WTC11 (cell line): ENCODE results near the gene MTHFD1L. TPM values are rescaled to one million over a fixed set of nuclear protein-coding genes. Genes with fewer than 3 reads are reported as not detected.

Experiments used
- ATAC-seq: fragments of 200-7000 bp; cut with Tn5 transposase; 2 replicates; pipeline ENCODE4 v1.10.0; 2021; ENCODE audit warnings: mild to moderate bottlenecking, moderate library complexity
- CTCF ChIA-PET: fragments of 300-600 bp; sonication (Branson Sonifier 250); formaldehyde crosslinking; loops from one replicate; lab custom pipeline; 2021; ENCODE audit warnings: antibody characterized with exemption; lab: Charles Lee
- POLR2A ChIA-PET: fragments of 350-600 bp; sonication (Branson Sonifier 250); formaldehyde crosslinking; loops from one replicate; lab custom pipeline; 2021; ENCODE audit warnings: antibody characterized with exemption; lab: Charles Lee
- DNase-seq: peaks from one replicate; pipeline ENCODE4 v3.0.0; 2021; ENCODE audit warnings: low spot score
- H3K27ac Mint-ChIP-seq: 2 replicates; pipeline ENCODE4 v1.8.0; 2021; ENCODE audit warnings: mixed read lengths
- H3K27me3 Mint-ChIP-seq: 2 replicates; pipeline ENCODE4 v1.8.0; 2021; ENCODE audit warnings: low read depth, mild to moderate bottlenecking, moderate library complexity, mixed read lengths
- H3K36me3 Mint-ChIP-seq: 2 replicates; pipeline ENCODE4 v1.8.0; 2021; ENCODE audit warnings: mixed read lengths
- H3K4me1 Mint-ChIP-seq: 2 replicates; pipeline ENCODE4 v1.8.0; 2022; ENCODE audit warnings: mixed read lengths
- H3K4me3 Mint-ChIP-seq: 2 replicates; pipeline ENCODE4 v1.8.0; 2021; ENCODE audit warnings: mild to moderate bottlenecking, moderate library complexity, mixed read lengths
- H3K9me3 Mint-ChIP-seq: 2 replicates; pipeline ENCODE4 v1.8.0; 2021; ENCODE audit warnings: mixed read lengths
- EMX1 ChIP-seq: fragments of 250-450 bp; sonication (Bioruptor Pico); IDR thresholded peaks from 2 replicates; pipeline ENCODE4 v1.8.0; 2021; ENCODE audit warnings: mild to moderate bottlenecking
- ESRRA ChIP-seq: sonication (generic); formaldehyde crosslinking; IDR thresholded peaks from 2 replicates; pipeline ENCODE4 v1.8.1; 2022; ENCODE audit warnings: mild to moderate bottlenecking, missing genetic modification reagents, borderline replicate concordance
- FOXK1 ChIP-seq: sonication (generic); formaldehyde crosslinking; IDR thresholded peaks from 2 replicates; pipeline ENCODE4 v1.8.0; 2022; ENCODE audit warnings: mild to moderate bottlenecking, moderate library complexity, missing genetic modification reagents
- FOXP1 ChIP-seq: sonication (generic); formaldehyde crosslinking; IDR thresholded peaks from 2 replicates; pipeline ENCODE4 v1.8.0; 2022; ENCODE audit warnings: missing genetic modification reagents, mild to moderate bottlenecking, moderate library complexity, borderline replicate concordance
- HMGA2 ChIP-seq: fragments of 250-450 bp; sonication (Bioruptor Pico); IDR thresholded peaks from 2 replicates; pipeline ENCODE4 v1.4.0; 2021; ENCODE audit warnings: mild to moderate bottlenecking, moderate library complexity
- JAZF1 ChIP-seq: fragments of 250-450 bp; sonication (Bioruptor Pico); IDR thresholded peaks from 2 replicates; pipeline ENCODE4 v1.9.0; 2021; ENCODE audit warnings: moderate library complexity, mild to moderate bottlenecking, inconsistent platforms
- NFATC4 ChIP-seq: fragments of 250-450 bp; sonication (Bioruptor Pico); IDR thresholded peaks from 2 replicates; pipeline ENCODE4 v1.9.0; 2021; ENCODE audit warnings: mild to moderate bottlenecking
- NR2C2 ChIP-seq: sonication (generic); formaldehyde crosslinking; IDR thresholded peaks from 2 replicates; pipeline ENCODE4 v1.8.0; 2022; ENCODE audit warnings: mild to moderate bottlenecking, missing genetic modification reagents
- SMAD3 ChIP-seq: sonication (generic); formaldehyde crosslinking; IDR thresholded peaks from 2 replicates; pipeline ENCODE4 v1.8.0; 2022; ENCODE audit warnings: missing genetic modification reagents, mild to moderate bottlenecking, borderline replicate concordance
- ZNF232 ChIP-seq: sonication (generic); formaldehyde crosslinking; IDR thresholded peaks from 2 replicates; pipeline ENCODE4 v1.8.0; 2022; ENCODE audit warnings: mild to moderate bottlenecking, missing genetic modification reagents
- total RNA-seq: library from RNA; stranded (reverse); gene quantifications from 3 replicates; pipeline ENCODE4 v1.2.3, GENCODE V29; 2021
- TF ChIP-seq, protein P1 (sequence below): fragments of 250-450 bp; sonication (Bioruptor Pico); conservative IDR thresholded peaks from 2 replicates; pipeline ENCODE4 v1.9.0; 2021; ENCODE audit warnings: mild to moderate bottlenecking
- TF ChIP-seq, protein P2 (sequence below): fragments of 250-450 bp; sonication (Bioruptor Pico); IDR thresholded peaks from 2 replicates; pipeline ENCODE4 v1.9.0; 2021; ENCODE audit warnings: mild to moderate bottlenecking
- TF ChIP-seq, protein P3 (sequence below): sonication (generic); formaldehyde crosslinking; IDR thresholded peaks from 2 replicates; pipeline ENCODE4 v1.8.1; 2023; ENCODE audit warnings: mild to moderate bottlenecking, moderate library complexity, missing genetic modification reagents
- TF ChIP-seq, protein P4 (sequence below): fragments of 250-450 bp; sonication (Bioruptor Pico); IDR thresholded peaks from 2 replicates; pipeline ENCODE4 v2.1.2; 2022; ENCODE audit warnings: mild to moderate bottlenecking, moderate library complexity
- TF ChIP-seq, protein P5 (sequence below): sonication (generic); formaldehyde crosslinking; IDR thresholded peaks from 2 replicates; pipeline ENCODE4 v1.8.0; 2022; ENCODE audit warnings: mild to moderate bottlenecking, missing genetic modification reagents
- TF ChIP-seq, protein P6 (sequence below): sonication (generic); formaldehyde crosslinking; IDR thresholded peaks from 2 replicates; pipeline ENCODE4 v1.8.1; 2023; ENCODE audit warnings: mild to moderate bottlenecking, missing genetic modification reagents, moderate library complexity

MTHFD1L gene
- total RNA-seq, 1 experiment from 2014 or later = 104 TPM

DNA sequence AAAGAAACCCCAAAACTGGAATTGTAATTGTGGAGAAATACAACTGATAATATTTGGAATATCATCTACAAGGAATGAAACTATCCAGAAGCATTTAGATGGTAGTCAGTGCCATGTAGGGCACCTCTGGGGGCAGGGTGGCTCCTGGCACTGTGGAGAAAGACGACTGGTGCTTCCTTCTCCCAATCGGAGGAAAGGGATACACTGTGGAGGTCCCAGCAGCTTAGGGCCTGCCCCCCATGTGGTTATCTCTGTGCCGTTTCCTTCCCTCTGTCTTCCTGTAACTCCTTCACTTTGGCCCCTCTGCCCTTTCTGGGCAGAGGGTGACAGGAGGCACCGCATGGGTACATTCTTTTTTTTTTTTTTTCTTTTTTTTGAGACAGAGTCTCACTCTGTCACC is 178.4 kb downstream of the MTHFD1L start (continued):
- TF ChIP-seq, protein P1, sequence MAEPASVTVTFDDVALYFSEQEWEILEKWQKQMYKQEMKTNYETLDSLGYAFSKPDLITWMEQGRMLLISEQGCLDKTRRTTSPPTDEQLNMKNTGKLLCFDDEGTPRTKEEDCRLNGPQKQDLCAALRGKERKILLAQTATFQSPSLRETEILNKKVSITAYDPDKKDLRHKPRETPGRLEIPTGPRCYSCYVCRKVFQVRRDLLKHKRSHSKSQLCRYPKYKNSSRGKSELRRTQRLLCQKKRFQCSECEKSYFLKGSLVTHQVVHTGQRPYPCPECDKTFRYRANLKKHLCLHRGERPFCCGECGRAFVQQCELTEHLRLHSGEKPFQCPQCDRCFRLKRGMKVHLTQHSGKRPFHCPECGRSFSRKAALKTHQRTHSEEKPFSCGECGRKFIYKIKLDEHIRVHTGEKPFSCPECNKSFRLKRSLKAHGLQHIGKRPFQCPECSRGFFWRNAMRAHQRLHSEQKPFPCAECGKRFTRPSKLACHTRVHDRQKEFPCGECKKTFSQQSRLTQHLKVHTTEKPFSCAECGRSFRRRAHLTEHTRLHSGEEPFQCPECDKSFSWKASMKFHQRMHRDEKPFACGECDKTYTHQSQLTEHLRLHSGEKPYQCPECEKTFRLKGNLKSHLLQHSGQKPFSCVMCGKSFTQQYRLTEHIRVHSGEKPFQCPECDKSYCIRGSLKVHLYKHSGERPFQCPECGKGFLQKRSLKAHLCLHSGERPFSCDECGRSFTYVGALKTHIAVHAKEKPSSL = no peak
- no peak for TF ChIP-seq NFATC4 (CRISPR knock-in tag)
- no peak for TF ChIP-seq JAZF1
- no peak for TF ChIP-seq EMX1 (CRISPR knock-in tag)
- TF ChIP-seq NR2C2 (CRISPR knock-in tag) = no peak

DNA sequence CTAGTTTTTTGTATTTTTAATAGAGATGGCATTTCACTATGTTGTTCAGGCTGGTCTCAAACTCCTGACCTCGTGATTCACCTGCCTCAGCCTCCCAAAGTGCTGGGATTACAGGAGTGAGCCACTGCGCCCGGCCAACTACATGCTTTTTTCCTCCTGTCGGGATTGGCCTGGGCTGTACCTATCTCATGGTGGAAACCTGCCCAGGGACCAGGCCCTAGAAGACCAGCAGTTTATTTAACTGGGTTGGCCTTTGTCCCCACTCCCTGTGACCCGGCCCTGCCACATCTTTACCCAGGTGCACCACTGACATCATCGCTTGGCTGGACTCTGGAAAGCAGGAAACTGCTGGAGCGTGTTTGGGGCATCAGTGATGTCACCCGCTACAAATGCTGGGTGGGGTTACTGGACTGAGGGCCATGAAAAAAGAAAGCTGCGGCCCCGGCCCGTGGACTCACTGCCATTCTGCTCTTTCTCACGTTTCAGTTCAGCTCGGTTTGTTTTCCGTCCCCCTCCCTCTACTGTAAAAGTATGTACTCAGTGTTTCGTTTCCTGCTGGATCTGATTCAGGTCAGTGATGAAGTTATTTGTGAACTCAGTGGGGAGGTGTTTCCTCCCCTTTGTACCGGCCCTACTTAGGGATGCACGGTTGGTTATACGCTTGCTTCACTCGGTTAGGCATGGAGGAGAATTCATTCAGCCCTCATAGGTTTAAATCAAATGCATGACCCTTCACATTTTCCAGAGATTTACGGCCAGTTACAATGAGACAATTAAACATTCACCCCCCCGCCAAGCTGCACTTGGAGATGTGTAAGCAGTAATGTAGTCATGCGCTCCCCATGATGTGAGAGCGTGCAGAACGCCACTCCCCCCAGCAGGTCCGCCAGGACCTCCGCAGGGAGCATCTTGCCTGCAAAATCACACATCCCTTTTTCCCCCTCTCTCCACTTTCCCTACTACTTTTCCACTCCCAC is 179.3 kb downstream of the MTHFD1L start:
- no peak for DNase-seq
- ChIA-PET POLR2A (no interaction called here), CTCF (interaction anchor here (0.7 to 1.6 kb wide), 3 partner anchors 30 to 279 kb away, joined by 3 to 7 read pairs (median 4); no protein-coding TSS in a partner anchor)
- H3K27me3 Mint-ChIP-seq = no peaks in the 10 kb centered on the region
- H3K9me3 Mint-ChIP-seq = peaks cover 12% of the 10 kb centered on the region
- peaks cover 27% of the 10 kb centered on the region for H3K4me1 Mint-ChIP-seq
- H3K4me3 Mint-ChIP-seq = peak overlapping the region; percentile 29
- TF ChIP-seq, protein P2, sequence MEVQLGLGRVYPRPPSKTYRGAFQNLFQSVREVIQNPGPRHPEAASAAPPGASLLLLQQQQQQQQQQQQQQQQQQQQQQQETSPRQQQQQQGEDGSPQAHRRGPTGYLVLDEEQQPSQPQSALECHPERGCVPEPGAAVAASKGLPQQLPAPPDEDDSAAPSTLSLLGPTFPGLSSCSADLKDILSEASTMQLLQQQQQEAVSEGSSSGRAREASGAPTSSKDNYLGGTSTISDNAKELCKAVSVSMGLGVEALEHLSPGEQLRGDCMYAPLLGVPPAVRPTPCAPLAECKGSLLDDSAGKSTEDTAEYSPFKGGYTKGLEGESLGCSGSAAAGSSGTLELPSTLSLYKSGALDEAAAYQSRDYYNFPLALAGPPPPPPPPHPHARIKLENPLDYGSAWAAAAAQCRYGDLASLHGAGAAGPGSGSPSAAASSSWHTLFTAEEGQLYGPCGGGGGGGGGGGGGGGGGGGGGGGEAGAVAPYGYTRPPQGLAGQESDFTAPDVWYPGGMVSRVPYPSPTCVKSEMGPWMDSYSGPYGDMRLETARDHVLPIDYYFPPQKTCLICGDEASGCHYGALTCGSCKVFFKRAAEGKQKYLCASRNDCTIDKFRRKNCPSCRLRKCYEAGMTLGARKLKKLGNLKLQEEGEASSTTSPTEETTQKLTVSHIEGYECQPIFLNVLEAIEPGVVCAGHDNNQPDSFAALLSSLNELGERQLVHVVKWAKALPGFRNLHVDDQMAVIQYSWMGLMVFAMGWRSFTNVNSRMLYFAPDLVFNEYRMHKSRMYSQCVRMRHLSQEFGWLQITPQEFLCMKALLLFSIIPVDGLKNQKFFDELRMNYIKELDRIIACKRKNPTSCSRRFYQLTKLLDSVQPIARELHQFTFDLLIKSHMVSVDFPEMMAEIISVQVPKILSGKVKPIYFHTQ (CRISPR knock-in tag) = no peak
- TF ChIP-seq HMGA2 (CRISPR knock-in tag) (no peak), SMAD3 (no peak), FOXK1 (CRISPR knock-in tag) (no peak), EMX1 (CRISPR knock-in tag) (no peak), FOXP1 (CRISPR knock-in tag) (no peak), ZNF232 (CRISPR knock-in tag) (no peak), JAZF1 (no peak), ESRRA (no peak)
- TF ChIP-seq, protein P3, sequence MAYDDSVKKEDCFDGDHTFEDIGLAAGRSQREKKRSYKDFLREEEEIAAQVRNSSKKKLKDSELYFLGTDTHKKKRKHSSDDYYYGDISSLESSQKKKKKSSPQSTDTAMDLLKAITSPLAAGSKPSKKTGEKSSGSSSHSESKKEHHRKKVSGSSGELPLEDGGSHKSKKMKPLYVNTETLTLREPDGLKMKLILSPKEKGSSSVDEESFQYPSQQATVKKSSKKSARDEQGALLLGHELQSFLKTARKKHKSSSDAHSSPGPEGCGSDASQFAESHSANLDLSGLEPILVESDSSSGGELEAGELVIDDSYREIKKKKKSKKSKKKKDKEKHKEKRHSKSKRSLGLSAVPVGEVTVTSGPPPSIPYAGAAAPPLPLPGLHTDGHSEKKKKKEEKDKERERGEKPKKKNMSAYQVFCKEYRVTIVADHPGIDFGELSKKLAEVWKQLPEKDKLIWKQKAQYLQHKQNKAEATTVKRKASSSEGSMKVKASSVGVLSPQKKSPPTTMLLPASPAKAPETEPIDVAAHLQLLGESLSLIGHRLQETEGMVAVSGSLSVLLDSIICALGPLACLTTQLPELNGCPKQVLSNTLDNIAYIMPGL (CRISPR knock-in tag) = no peak
- TF ChIP-seq, protein P4, sequence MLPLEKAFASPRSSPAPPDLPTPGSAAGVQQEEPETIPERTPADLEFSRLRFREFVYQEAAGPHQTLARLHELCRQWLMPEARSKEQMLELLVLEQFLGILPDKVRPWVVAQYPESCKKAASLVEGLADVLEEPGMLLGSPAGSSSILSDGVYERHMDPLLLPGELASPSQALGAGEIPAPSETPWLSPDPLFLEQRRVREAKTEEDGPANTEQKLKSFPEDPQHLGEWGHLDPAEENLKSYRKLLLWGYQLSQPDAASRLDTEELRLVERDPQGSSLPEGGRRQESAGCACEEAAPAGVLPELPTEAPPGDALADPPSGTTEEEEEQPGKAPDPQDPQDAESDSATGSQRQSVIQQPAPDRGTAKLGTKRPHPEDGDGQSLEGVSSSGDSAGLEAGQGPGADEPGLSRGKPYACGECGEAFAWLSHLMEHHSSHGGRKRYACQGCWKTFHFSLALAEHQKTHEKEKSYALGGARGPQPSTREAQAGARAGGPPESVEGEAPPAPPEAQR = no peak
- TF ChIP-seq, protein P5, sequence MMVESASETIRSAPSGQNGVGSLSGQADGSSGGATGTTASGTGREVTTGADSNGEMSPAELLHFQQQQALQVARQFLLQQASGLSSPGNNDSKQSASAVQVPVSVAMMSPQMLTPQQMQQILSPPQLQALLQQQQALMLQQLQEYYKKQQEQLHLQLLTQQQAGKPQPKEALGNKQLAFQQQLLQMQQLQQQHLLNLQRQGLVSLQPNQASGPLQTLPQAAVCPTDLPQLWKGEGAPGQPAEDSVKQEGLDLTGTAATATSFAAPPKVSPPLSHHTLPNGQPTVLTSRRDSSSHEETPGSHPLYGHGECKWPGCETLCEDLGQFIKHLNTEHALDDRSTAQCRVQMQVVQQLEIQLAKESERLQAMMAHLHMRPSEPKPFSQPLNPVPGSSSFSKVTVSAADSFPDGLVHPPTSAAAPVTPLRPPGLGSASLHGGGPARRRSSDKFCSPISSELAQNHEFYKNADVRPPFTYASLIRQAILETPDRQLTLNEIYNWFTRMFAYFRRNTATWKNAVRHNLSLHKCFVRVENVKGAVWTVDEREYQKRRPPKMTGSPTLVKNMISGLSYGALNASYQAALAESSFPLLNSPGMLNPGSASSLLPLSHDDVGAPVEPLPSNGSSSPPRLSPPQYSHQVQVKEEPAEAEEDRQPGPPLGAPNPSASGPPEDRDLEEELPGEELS = no peak
- TF ChIP-seq, protein P6, sequence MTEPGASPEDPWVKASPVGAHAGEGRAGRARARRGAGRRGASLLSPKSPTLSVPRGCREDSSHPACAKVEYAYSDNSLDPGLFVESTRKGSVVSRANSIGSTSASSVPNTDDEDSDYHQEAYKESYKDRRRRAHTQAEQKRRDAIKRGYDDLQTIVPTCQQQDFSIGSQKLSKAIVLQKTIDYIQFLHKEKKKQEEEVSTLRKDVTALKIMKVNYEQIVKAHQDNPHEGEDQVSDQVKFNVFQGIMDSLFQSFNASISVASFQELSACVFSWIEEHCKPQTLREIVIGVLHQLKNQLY (CRISPR knock-in tag) = no peak
- H3K36me3 Mint-ChIP-seq = peaks cover 17% of the 10 kb centered on the region
- peak overlapping the region; percentile 93 for H3K27ac Mint-ChIP-seq
- ATAC-seq = peak; percentile 34; the same call in 1 of the 2 replicates
